HFFc6 (cell line): Measurements from ENCODE around the gene RTL10. TPM values are rescaled to one million over a fixed set of nuclear protein-coding genes. Genes with fewer than 3 reads are reported as not detected.

ENCODE experiments used
- DNase-seq: peaks from one replicate; pipeline ENCODE4 v3.0.0-alpha.2; 2018
- H3K27ac Mint-ChIP-seq: 2 replicates; pipeline ENCODE4 v1.8.0; 2020; ENCODE audit warnings: mild to moderate bottlenecking, mixed read lengths
- H3K27me3 Mint-ChIP-seq: 2 replicates; pipeline ENCODE4 v1.8.0; 2021; ENCODE audit warnings: mild to moderate bottlenecking, moderate library complexity, mixed read lengths; ENCODE audit not compliant: insufficient read depth
- H3K36me3 Mint-ChIP-seq: 2 replicates; pipeline ENCODE4 v1.8.0; 2021; ENCODE audit warnings: low read depth, mixed read lengths
- H3K4me1 Mint-ChIP-seq: 2 replicates; pipeline ENCODE4 v1.8.0; 2020; ENCODE audit warnings: low read depth, mixed read lengths
- H3K4me3 Mint-ChIP-seq: 2 replicates; pipeline ENCODE4 v1.8.0; 2020; ENCODE audit warnings: mild to moderate bottlenecking, moderate library complexity, mixed read lengths
- H3K9me3 Mint-ChIP-seq: 2 replicates; pipeline ENCODE4 v1.8.0; 2020; ENCODE audit warnings: mild to moderate bottlenecking, mixed read lengths
- CTCF ChIP-seq: fragments of 200-600 bp; sonication (generic); IDR thresholded peaks from 2 replicates; pipeline ENCODE4 v1.5.0; 2021; ENCODE audit warnings: antibody characterized with exemption, mild to moderate bottlenecking
- total RNA-seq, 6 experiments: library from RNA; stranded (reverse); fragmentation: NEBNext Ultra II Directional; extraction: Animal tissue kit (Norgen Biotek cat#: 25700); gene quantifications; 2 replicates in 1 of 6; 3 replicates in 5 of 6; pipeline ENCODE4 v1.2.3, GENCODE V29; 2021

The RTL10 gene
- total RNA-seq, 6 experiments from 2014 or later = 17.4 to 22.7 (median 19.2) TPM

GRCh38 chr22:19849835-19850762 is 4.6 kb downstream of the RTL10 start:
- Mint-ChIP-seq H3K9me3 (no peaks in the 10 kb centered on the region), H3K27ac (peak overlapping the region; percentile 59)

GRCh38 chr22:19848298-19849224 is 6.1 kb downstream of the RTL10 start:
- H3K4me1 Mint-ChIP-seq = peaks cover 66% of the 10 kb centered on the region
- H3K27ac Mint-ChIP-seq = peak overlapping the region; percentile 49

More at GRCh38 chr22:19849835-19850762, 4.6 kb downstream of the RTL10 start:
- Mint-ChIP-seq H3K36me3 (peaks cover 26% of the 10 kb centered on the region), H3K4me3 (no peak overlapping the region), H3K4me1 (peaks cover 56% of the 10 kb centered on the region), H3K27me3 (peaks cover 3% of the 10 kb centered on the region)
- no peak for DNase-seq
- no peak for TF ChIP-seq CTCF

GRCh38 chr22:19847345-19847632 is 7.4 kb downstream of the RTL10 start:
- Mint-ChIP-seq H3K27me3 (peaks cover 3% of the 10 kb centered on the region), H3K36me3 (peaks cover 13% of the 10 kb centered on the region), H3K27ac (no peak overlapping the region), H3K4me1 (peaks cover 53% of the 10 kb centered on the region), H3K4me3 (no peak overlapping the region), H3K9me3 (no peaks in the 10 kb centered on the region)
- no peak for DNase-seq
- no peak for TF ChIP-seq CTCF

More at GRCh38 chr22:19848298-19849224, 6.1 kb downstream of the RTL10 start:
- DNase-seq = peak; percentile 23
- Mint-ChIP-seq H3K9me3 (no peaks in the 10 kb centered on the region), H3K4me3 (no peak overlapping the region; the same call in 1 of the 2 replicates), H3K36me3 (peaks cover 20% of the 10 kb centered on the region), H3K27me3 (peaks cover 3% of the 10 kb centered on the region)
- TF ChIP-seq CTCF = no peak

GRCh38 chr22:19846620-19847344 is 7.9 kb downstream of the RTL10 start:
- Mint-ChIP-seq H3K27ac (no peak overlapping the region), H3K4me1 (peaks cover 50% of the 10 kb centered on the region), H3K27me3 (peaks cover 3% of the 10 kb centered on the region; the same call in 1 of the 2 replicates), H3K4me3 (no peak overlapping the region), H3K9me3 (no peaks in the 10 kb centered on the region), H3K36me3 (peaks cover 13% of the 10 kb centered on the region)
- TF ChIP-seq CTCF = no peak
- no peak for DNase-seq

GRCh38 chr22:19845054-19845722 is 9.5 kb downstream of the RTL10 start:
- H3K4me1 Mint-ChIP-seq = peaks cover 59% of the 10 kb centered on the region
- no peak for TF ChIP-seq CTCF
- peaks cover 7% of the 10 kb centered on the region for H3K36me3 Mint-ChIP-seq
- H3K4me3 Mint-ChIP-seq = peak overlapping the region; percentile 48; the same call in 1 of the 2 replicates
- peaks cover 3% of the 10 kb centered on the region for H3K27me3 Mint-ChIP-seq
- H3K9me3 Mint-ChIP-seq = no peaks in the 10 kb centered on the region
- DNase-seq = no peak
- peak overlapping the region; percentile 84 for H3K27ac Mint-ChIP-seq
